NCI-H2196 treated with DMSO at 0.1 percent for 48 hours (cell line): Measurements from ENCODE around the gene PPFIA3.
A peak's percentile ranks its signal among the peaks of the same experiment; 100 is the strongest.

ENCODE experiments used
- DNase-seq: peaks from one replicate; lab custom pipeline; 2025; ENCODE audit not compliant: unreplicated experiment; lab: John Stamatoyannopoulos, UW

Gene PPFIA3

GRCh38 chr19:49148784-49149651 is 29.7 kb downstream of the PPFIA3 start:
- peak; percentile 92 for DNase-seq

DNA sequence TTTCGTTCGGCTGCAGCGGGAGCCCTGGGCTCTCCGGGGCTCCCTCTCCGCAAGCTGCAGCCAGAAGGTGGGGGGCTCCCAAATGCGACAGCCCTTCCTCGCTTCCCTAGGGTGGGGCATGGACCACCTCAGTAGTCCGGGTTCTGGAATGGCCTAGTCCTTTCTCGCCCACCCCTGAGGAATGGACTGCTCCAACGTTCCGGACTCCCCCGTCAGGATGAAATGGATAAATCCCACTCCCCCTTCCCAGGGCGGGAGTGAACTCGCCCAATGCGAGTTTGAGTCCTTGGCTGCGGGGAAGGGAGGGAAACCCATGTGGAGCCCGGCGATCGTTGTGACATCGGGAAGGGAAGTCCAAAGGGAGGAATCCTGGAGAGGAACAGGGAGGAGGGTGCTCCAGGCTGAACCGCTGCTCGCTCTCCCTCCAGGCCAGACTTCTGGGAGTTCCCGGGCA is 30.3 kb downstream of the PPFIA3 start:
- peak; percentile 39 for DNase-seq

- DNase-seq = peak; percentile 90
Observed at GRCh38 chr19:49150106-49150943, 31.0 kb downstream of the PPFIA3 start.

DNA sequence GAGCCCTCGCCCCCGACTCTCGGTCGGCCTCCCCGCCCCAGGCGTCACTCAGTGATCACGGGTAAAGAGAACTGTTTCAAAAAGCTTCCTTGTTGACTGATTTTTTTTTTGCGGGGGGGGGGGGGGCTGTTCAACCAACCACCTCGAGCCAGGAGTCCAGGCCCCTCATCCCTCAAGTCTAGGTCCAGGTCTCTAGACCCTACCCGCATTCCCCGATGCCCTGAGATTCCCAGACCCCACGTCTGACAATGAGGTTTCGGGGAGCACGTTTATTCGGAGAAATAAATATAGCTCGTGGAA is 31.6 kb downstream of the PPFIA3 start:
- no peak for DNase-seq

DNA sequence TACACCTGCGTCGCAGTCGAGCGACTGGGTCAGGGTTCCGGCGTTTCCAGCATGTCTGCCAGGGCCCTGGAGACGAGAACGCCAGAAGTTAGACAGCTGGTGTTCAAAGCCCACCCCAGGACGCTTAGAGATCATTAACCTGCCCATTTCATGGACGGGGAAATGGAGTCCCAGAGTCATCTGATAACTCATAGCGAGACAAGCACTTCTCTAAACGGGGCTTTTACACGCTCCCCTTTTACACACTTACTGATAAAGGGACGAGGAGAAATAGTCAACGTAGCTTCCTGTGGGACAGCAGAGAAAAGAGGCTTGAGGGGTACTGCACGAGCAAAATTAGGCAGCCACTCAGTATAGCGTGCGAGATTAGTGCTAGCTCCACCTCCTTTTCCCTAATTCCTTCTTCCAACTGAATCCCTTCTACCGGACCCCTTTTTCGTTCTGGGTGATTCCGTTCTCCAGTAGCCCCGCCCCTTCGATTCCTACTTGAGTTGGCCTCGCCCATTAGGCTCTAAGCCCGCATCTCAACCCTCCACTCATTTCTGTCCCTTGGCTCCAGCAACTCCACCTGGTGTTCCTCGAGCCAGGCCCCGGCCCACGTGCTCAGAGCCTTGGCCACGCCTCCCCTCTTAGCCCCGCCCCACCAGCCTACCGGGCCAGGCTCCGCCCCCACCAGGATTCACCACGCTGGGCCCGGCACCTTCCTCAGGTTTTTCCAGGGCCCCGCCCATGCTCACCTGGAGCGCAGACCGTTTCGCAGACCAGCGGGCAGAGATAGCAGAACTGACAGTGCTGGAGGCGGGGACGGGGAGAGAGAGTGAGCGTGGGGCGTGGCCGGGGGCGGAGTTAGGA is 32.1 kb downstream of the PPFIA3 start:
- peak; percentile 98 for DNase-seq

- DNase-seq = no peak
Observed at GRCh38 chr19:49152119-49152550, 32.8 kb downstream of the PPFIA3 start.

DNA sequence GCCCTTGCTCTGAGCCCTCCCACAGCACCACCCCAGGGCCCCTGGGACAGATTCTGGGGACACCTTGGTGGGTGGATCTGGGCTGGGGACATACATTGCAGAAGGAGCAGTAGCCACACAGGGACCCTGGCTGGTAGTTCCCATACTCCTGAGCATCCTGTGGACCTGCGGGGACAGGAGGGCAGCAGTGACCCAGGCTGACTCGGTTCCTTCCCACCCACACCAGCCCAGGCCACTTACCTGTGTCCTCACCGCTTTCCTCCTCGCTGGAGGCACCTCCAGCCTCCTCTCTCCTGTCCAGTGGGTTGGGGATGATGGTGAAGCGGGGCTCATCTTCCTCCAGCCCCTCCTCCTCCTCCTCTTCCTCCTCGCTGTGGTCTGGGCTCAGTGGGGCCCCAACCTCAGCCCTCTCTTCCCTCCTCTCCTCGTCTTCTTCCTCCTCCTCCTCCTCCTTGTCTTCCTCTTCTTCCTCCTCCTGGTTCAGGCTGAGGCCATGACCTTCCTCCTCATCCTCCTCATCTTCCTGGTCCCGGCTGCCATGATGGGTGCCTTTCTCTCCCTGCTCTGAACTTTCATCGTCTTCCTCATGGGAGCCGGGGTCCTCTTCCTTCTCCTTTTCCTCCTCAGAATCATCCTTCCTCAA is 33.9 kb downstream of the PPFIA3 start:
- DNase-seq = no peak

- DNase-seq = no peak
Observed at GRCh38 chr19:49154279-49154678, 34.9 kb downstream of the PPFIA3 start.

- DNase-seq = no peak
Observed at GRCh38 chr19:49155005-49155819, 35.9 kb downstream of the PPFIA3 start, which contains the start of gene HRC. Gene HRC, minus strand, starts transcription at chr19:49155396. Its CDS starts 159 bp downstream, at chr19:49155237.

- no peak for DNase-seq
Observed at GRCh38 chr19:49155820-49156346, 36.5 kb downstream of the PPFIA3 start.

- DNase-seq = peak; percentile 70
Observed at GRCh38 chr19:49157445-49158224, 38.3 kb downstream of the PPFIA3 start, which contains the start of gene TRPM4. Gene TRPM4, plus strand, starts transcription at chr19:49157792. Its CDS starts 75 bp downstream, at chr19:49157867.

GRCh38 chr19:49160450-49161189 is 41.3 kb downstream of the PPFIA3 start:
- no peak for DNase-seq

DNA sequence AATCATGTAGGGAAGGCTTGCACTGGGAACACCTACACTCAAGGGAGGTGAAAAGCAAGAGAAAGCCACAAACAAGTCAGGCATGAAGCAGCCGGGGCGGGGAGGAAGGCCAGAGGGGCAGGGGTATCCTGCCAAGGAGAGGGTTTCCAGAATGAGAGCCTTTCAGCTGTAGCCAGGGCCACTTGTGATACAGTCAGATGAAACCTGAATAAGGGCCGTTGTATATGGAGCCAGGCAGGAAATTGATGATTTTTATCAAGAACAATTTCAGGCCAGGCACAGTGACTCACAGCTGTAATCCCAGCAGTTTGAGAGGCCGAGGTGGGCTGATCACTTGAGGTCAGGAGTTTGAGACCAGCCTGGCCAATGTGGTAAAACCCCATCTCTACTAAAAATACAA is 42.6 kb downstream of the PPFIA3 start:
- no peak for DNase-seq

DNA sequence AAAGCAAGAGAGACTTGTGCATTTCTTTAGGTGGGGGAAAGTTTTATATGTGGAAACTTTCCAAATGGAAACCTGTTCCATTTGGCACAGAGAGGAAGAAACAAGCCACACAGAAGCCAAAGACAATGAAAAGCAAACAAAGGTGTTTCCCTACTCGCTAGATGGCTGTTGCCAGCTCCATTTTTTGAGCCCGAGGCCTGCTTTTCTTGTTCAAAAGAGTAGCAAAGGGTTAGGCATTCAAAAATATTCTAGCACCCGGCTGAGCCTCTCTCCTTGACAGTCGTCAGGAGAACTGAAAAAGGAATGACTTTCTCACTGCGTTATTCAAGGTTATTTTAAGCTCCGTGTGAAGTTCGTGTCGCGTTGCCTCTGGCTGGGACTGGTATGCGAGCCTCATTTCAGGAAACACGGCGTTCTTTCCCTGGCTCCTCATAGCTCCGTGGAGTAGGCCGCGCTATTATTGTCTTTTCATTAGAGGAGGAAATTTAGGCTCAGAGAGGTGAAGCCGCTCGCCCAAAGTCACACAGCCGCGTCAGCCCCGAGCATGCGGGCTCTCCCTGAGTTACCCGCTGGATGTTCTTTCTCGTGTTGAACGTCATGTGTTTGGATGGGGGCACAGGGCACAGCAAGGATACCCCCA is 45.9 kb downstream of the PPFIA3 start:
- DNase-seq = no peak

DNA sequence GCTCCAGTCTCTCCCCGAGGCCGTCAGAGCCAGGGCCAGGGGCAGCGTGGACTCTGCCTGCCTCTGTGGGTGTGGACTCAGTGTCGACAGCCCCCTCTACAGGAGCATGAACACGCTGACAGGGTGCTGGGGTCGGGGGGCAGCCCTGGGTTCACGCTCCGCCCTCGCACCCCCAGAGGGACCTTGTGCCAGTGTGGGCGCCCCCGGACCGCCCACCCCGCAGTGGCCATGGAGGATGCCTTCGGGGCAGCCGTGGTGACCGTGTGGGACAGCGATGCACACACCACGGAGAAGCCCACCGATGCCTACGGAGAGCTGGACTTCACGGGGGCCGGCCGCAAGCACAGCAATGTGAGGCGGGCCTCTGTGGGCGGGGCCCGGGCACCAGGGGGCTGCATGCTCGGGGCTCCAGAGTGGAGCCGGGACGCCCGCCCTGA is 46.5 kb downstream of the PPFIA3 start:
- no peak for DNase-seq

DNA sequence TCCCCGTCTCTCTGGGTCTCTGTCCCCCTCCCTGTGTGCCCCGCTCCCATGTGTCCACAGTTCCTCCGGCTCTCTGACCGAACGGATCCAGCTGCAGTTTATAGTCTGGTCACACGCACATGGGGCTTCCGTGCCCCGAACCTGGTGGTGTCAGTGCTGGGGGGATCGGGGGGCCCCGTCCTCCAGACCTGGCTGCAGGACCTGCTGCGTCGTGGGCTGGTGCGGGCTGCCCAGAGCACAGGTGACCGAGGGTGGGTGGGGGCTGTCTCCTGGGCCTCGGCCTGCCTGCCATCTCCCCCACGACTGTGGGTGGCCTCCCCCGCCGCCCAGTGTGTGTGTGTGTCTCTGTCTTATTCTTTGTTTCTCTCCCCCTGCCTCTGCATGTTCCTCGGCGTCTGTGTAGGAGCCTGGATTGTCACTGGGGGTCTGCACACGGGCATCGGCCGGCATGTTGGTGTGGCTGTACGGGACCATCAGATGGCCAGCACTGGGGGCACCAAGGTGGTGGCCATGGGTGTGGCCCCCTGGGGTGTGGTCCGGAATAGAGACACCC is 48.6 kb downstream of the PPFIA3 start:
- no peak for DNase-seq

DNA sequence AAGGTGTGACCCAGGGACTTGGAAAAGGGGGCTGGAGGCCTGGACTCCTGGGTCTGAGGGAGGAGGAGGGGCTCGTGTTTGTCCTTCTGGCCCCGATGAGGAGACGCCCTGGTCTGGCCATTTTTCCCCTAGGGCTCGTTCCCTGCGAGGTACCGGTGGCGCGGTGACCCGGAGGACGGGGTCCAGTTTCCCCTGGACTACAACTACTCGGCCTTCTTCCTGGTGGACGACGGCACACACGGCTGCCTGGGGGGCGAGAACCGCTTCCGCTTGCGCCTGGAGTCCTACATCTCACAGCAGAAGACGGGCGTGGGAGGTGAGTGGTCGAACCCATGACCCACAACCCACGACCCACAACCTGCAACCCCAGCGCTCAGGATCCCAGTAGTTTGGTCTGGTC is 49.1 kb downstream of the PPFIA3 start:
- DNase-seq = no peak
